HG03571 (cell line): Measurements from ENCODE around the gene MRC1.

ENCODE experiments used
- ATAC-seq: cut with Tn5 transposase; IDR thresholded peaks from one replicate; pipeline ENCODE4 v1.9.1; 2021; ENCODE audit not compliant: unreplicated experiment

Gene MRC1

GRCh38 chr10:17808971-17809841, at the start of gene MRC1:
MRC1 (plus strand) TSS chr10:17809348; CDS start chr10:17809466, 118 bp downstream.
- ATAC-seq = no peak

GRCh38 chr10:17764142-17764541, 45.0 kb upstream of the MRC1 start:
- ATAC-seq = no peak

GRCh38 chr10:17765602-17766001, 43.5 kb upstream of the MRC1 start:
- ATAC-seq = no peak

- ATAC-seq = no peak
Observed at GRCh38 chr10:17766731-17767130, 42.4 kb upstream of the MRC1 start.

- no peak for ATAC-seq
Observed at GRCh38 chr10:17768496-17768895, 40.7 kb upstream of the MRC1 start.

GRCh38 chr10:17768957-17769356, 40.2 kb upstream of the MRC1 start:
- no peak for ATAC-seq

- ATAC-seq = no peak
Observed at GRCh38 chr10:17771017-17771416, 38.1 kb upstream of the MRC1 start.

- no peak for ATAC-seq
Observed at GRCh38 chr10:17779784-17780183, 29.4 kb upstream of the MRC1 start.

- no peak for ATAC-seq
Observed at GRCh38 chr10:17780727-17781126, 28.4 kb upstream of the MRC1 start.

- ATAC-seq = no peak
Observed at GRCh38 chr10:17781856-17782255, 27.3 kb upstream of the MRC1 start.

GRCh38 chr10:17782921-17783665, 26.1 kb upstream of the MRC1 start:
- no peak for ATAC-seq

GRCh38 chr10:17783751-17784150, 25.4 kb upstream of the MRC1 start:
- no peak for ATAC-seq

- ATAC-seq = no peak
Observed at GRCh38 chr10:17784688-17785087, 24.5 kb upstream of the MRC1 start.

- ATAC-seq = no peak
Observed at GRCh38 chr10:17785276-17785930, 23.7 kb upstream of the MRC1 start.

- no peak for ATAC-seq
Observed at GRCh38 chr10:17787087-17787961, 21.8 kb upstream of the MRC1 start.

GRCh38 chr10:17788646-17789045, 20.5 kb upstream of the MRC1 start:
- ATAC-seq = no peak

- no peak for ATAC-seq
Observed at GRCh38 chr10:17789396-17789795, 19.8 kb upstream of the MRC1 start.

- ATAC-seq = no peak
Observed at GRCh38 chr10:17790651-17791050, 18.5 kb upstream of the MRC1 start.

GRCh38 chr10:17792991-17793390, 16.2 kb upstream of the MRC1 start:
- ATAC-seq = no peak

GRCh38 chr10:17793823-17794644, 15.1 kb upstream of the MRC1 start:
- ATAC-seq = no peak
